C4-2B (cell line): ENCODE results near the gene INTS13.

Source experiments
- CTCF ChIP-seq: fragments of 450-650 bp; conservative IDR thresholded peaks from 2 replicates; pipeline ENCODE4 v1.5.1; 2017; ENCODE audit warnings: mild to moderate bottlenecking
- ZFX ChIP-seq: fragments of 450-650 bp; IDR thresholded peaks from 2 replicates; pipeline ENCODE4 v1.6.1; 2017

GRCh38 chr12:26954027-26954426 is 16.2 kb upstream of the INTS13 start:
- TF ChIP-seq CTCF: no peak
- no peak for TF ChIP-seq ZFX
